ENCODE results near the gene ZNF385C.

DNA sequence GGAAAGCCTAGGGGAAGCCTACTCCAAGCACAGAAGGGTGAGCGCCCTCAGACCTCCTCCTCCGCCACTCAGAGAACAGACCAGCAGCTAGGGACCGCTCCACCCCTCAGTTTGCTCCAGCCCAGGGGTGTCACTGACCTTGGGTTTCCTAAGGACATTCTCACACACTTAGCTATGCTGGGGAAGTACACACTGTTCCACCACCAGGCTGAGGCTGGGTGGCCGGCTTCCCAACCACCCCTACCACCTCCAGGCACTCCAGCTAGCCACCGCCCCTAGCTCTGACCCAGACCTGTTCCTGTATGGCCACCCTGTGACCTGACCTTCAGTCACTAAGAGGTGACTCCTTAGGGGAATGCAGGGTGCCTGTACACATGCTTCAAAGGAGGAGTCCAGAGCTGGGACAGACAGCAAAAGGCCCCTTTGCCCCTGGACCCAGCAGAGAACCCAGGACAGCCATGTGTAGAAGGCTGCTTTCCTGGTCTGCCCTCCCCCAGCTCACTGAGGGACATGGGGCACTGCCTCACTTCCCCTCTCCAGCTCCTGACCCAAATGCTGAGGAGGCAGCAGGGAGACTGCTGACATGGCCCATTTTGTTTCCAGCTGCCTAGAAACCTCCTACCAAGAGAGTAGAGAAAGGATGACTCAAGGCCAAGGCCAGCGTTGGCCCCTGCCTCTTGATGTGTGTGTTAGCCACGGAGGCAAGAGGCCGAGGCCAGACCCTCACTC, 31.0 kb upstream of the ZNF385C start:
- TF ChIP-seq SP2 (CRISPR knock-in tag; IDR thresholded peaks at IDR 0.05) (no peak), ZNF441 (CRISPR knock-in tag; IDR thresholded peaks at IDR 0.05; ENCODE audit: borderline replicate concordance) (no peak), CEBPB (IDR thresholded peaks at IDR 0.05; ENCODE audit: borderline replicate concordance, low read depth, low read length) (no peak), YY1 (IDR thresholded peaks at IDR 0.05; ENCODE audit: insufficient read depth, insufficient replicate concordance, low read depth, low read length) (no peak), MIER3 (CRISPR knock-in tag; IDR thresholded peaks at IDR 0.05; ENCODE audit: borderline replicate concordance) (no peak), FOSL1 (CRISPR knock-in tag; IDR thresholded peaks at IDR 0.05; ENCODE audit: borderline replicate concordance) (no peak), ELF1 (CRISPR knock-in tag; IDR thresholded peaks at IDR 0.05) (no peak), EP300 (IDR thresholded peaks at IDR 0.05; ENCODE audit: low read depth in 2 of 2, low read length in 2 of 2) (no peak), EP300 (CRISPR knock-in tag; IDR thresholded peaks at IDR 0.05; ENCODE audit: borderline replicate concordance) (no peak), USF2 (IDR thresholded peaks at IDR 0.05; ENCODE audit: low read depth, low read length) (no peak), USF2 (CRISPR knock-in tag; IDR thresholded peaks at IDR 0.05; ENCODE audit: borderline replicate concordance) (no peak), POLR2A (IDR thresholded peaks at IDR 0.05; ENCODE audit: insufficient read depth in 1 of 2, low read depth in 2 of 2, low read length in 2 of 2) (no peak), ATF7 (IDR thresholded peaks at IDR 0.05) (no peak), ATF7 (CRISPR knock-in tag; IDR thresholded peaks at IDR 0.05) (no peak), MAX (IDR thresholded peaks at IDR 0.05) (no peak)
- TF ChIP-seq, protein P1, sequence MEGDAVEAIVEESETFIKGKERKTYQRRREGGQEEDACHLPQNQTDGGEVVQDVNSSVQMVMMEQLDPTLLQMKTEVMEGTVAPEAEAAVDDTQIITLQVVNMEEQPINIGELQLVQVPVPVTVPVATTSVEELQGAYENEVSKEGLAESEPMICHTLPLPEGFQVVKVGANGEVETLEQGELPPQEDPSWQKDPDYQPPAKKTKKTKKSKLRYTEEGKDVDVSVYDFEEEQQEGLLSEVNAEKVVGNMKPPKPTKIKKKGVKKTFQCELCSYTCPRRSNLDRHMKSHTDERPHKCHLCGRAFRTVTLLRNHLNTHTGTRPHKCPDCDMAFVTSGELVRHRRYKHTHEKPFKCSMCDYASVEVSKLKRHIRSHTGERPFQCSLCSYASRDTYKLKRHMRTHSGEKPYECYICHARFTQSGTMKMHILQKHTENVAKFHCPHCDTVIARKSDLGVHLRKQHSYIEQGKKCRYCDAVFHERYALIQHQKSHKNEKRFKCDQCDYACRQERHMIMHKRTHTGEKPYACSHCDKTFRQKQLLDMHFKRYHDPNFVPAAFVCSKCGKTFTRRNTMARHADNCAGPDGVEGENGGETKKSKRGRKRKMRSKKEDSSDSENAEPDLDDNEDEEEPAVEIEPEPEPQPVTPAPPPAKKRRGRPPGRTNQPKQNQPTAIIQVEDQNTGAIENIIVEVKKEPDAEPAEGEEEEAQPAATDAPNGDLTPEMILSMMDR (CRISPR knock-in tag; IDR thresholded peaks at IDR 0.05) = no peak
